Activated naive CD4-positive, alpha-beta T cell treated with anti-CD3 and anti-CD28 coated beads for 36 hours (primary cell): ENCODE data around the gene CRK. TPM values are rescaled to one million over a fixed set of nuclear protein-coding genes. Genes with fewer than 3 reads are reported as not detected.
"Not testable (repeated sequence)": the region's sequence is repeated elsewhere in the genome, so short reads cannot be mapped to it uniquely, and the experiment has no call there.

Experiments used
- CTCF ChIA-PET: fragments of 350-600 bp; sonication (Branson Sonifier 250); formaldehyde crosslinking; loops from one replicate; lab custom pipeline; 2021; ENCODE audit warnings: antibody characterized with exemption; lab: Charles Lee
- DNase-seq: peaks from one replicate; pipeline ENCODE4 v3.0.0-alpha.2; 2020
- H3K27ac Mint-ChIP-seq: one replicate; pipeline ENCODE4 v1.8.0; 2021; ENCODE audit warnings: mild to moderate bottlenecking, mixed read lengths
- H3K27me3 Mint-ChIP-seq: one replicate; pipeline ENCODE4 v1.8.0; 2021; ENCODE audit warnings: low read depth, mixed read lengths
- H3K36me3 Mint-ChIP-seq: one replicate; pipeline ENCODE4 v1.8.0; 2021; ENCODE audit warnings: low read depth, mixed read lengths
- H3K4me1 Mint-ChIP-seq: one replicate; pipeline ENCODE4 v1.8.0; 2021; ENCODE audit warnings: low read depth, mixed read lengths
- H3K4me3 Mint-ChIP-seq: one replicate; pipeline ENCODE4 v1.8.0; 2021; ENCODE audit warnings: mild to moderate bottlenecking, moderate library complexity, mixed read lengths
- H3K9me3 Mint-ChIP-seq: one replicate; pipeline ENCODE4 v1.8.0; 2021; ENCODE audit warnings: mixed read lengths
- intact Hi-C: fragments of 100-400 bp; cut with micrococcal nuclease; formaldehyde crosslinking; loops from one replicate; pipeline ENCODE4 v1.15.1; 2023
- total RNA-seq, 2 experiments: library from RNA; stranded (reverse); gene quantifications; one replicate each; pipeline ENCODE4 v1.2.3, GENCODE V29; 2021

Gene CRK
- total RNA-seq, 2 experiments from 2014 or later, result 10.6 to 14.1 TPM

DNA sequence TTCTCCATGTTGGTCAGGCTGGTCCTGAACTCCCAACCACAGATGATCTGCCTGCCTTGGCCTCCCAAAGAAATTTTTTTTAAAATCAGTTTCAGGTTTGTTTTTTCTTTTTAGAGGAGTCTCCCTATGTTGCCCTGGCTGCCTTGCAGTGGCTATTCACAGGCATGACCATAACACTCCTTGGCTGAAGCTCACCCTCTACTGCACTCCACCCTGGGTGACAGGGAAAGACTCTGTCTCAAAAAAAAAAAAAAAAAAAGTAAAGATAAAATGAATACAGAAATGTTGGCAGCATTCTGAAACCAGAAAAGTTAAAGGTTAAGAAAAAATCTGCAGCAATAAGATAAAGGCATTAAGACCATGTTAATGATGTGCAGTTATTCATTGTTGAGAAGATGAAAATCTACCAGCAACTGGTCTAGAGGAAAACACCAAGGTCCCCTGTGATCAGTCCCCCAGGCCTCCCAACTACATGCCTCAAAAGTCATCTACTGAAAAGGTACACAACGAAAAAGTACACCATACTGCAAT, 71.1 kb downstream of the CRK start:
- no peaks in the 10 kb centered on the region for H3K27me3 Mint-ChIP-seq
- H3K4me1 Mint-ChIP-seq, result peaks cover 65% of the 10 kb centered on the region
- CTCF ChIA-PET, result interaction anchor here (2.8 kb wide), 1 partner anchor 19 kb away, joined by 7 read pairs; no protein-coding TSS in a partner anchor
- intact Hi-C loops, result no loop called here
- no peak for DNase-seq
- H3K27ac Mint-ChIP-seq, result no peak overlapping the region
- H3K36me3 Mint-ChIP-seq, result peaks cover 8% of the 10 kb centered on the region
- H3K4me3 Mint-ChIP-seq, result no peak overlapping the region
- no peaks in the 10 kb centered on the region for H3K9me3 Mint-ChIP-seq

DNA sequence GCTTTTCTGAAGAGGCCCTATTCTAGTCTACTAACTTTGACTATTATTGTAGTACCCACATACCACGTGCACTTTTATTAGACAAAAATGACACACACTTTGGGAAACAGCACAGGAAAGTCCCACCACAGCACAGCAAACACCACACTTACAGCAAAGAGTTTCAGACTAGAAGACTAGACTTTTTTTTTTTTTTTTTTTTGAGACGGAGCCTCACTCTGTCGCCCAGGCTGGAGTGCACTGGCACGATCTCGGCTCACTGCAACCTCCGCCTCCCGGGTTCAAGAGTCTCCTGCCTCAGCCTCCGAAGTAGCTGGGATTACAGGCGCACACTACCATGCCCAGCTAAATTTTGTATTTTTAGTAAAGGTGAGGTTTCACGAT, 76.1 kb downstream of the CRK start:
- Mint-ChIP-seq H3K4me1 (peaks cover 81% of the 10 kb centered on the region), H3K9me3 (no peaks in the 10 kb centered on the region), H3K27ac (peak overlapping the region; percentile 80), H3K27me3 (no peaks in the 10 kb centered on the region), H3K4me3 (peak overlapping the region; percentile 1), H3K36me3 (peaks cover 13% of the 10 kb centered on the region)
- CTCF ChIA-PET, result interaction anchor here (0.8 to 3.6 kb wide), 5 partner anchors 14 to 149 kb away, joined by 3 to 25 read pairs (median 4); no protein-coding TSS in a partner anchor
- intact Hi-C loops, result loop anchor here (1.0 to 2.0 kb wide), 2 partner anchors 15 to 19 kb away; no protein-coding TSS in a partner anchor
- peak; percentile 72 for DNase-seq

DNA sequence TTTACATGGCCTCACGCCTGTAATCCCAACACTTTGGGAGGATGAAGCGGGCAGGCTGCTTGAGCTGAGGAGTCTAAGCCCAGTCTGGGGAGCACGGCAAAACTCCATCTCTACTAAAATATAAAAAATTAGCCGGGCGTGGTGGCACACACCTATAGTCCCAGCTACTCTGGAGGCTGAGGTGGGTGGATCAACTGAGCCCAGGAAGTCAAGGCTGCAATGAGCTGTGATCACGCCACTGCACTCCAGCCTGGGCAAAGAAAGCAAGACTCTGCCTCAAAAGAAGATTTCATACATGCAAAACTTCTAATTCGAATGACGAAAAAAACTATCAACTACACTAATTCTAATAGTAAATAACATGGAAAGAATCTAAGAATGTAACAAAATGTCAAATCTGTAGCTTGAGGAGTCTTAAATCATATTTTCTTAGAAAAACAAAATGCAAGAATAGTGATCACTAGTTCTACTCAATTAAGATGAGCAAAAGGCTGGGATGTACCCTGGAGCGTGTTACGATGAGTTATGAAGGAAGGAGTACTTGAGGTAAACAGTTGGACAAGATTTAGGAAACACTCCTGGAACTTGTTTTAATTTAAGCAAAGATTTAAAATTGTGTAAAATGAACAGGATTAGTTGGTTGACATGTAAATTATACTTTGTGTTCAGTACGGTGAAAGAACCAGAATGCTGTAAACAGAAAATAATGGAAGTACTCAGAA, 76.7 kb downstream of the CRK start:
- Mint-ChIP-seq H3K4me3 (no peak overlapping the region), H3K4me1 (peaks cover 85% of the 10 kb centered on the region), H3K36me3 (peaks cover 13% of the 10 kb centered on the region), H3K27ac (peak overlapping the region; percentile 80), H3K9me3 (no peaks in the 10 kb centered on the region), H3K27me3 (no peaks in the 10 kb centered on the region)
- CTCF ChIA-PET, result interaction anchor here (0.6 to 3.6 kb wide), 5 partner anchors 12 to 499 kb away, joined by 3 to 25 read pairs (median 4); no protein-coding TSS in a partner anchor
- intact Hi-C loops, result loop anchor here (2.0 kb wide), 1 partner anchor 15 kb away; no protein-coding TSS in a partner anchor
- DNase-seq, result no peak

DNA sequence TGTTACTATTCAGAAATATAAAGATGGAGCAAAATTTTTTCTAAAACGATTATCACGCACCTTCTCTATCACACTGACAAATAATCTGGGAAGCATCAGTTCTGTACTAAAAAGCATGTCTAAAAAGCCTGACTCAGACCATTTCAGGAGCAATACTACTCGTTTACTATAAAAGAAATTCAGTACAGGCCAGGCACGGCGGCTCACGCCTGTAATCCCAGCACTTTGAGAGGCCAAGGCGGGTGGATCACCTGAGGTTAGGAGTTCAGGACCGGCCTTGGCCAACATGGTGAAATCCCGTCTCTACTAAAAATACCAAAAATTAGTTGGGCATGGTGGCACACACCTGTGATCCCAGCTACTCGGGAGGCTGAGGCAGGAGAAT, 77.6 kb downstream of the CRK start:
- H3K36me3 Mint-ChIP-seq, result peaks cover 13% of the 10 kb centered on the region
- not testable (repeated sequence) for DNase-seq, H3K27me3 Mint-ChIP-seq, H3K4me3 Mint-ChIP-seq, H3K9me3 Mint-ChIP-seq
- CTCF ChIA-PET, result interaction anchor here (1.8 to 3.6 kb wide), 2 partner anchors 13 kb away, joined by 6 to 25 read pairs; no protein-coding TSS in a partner anchor
- intact Hi-C loops, result loop anchor here (2.0 kb wide), 1 partner anchor 14 kb away; no protein-coding TSS in a partner anchor
- peak overlapping the region; percentile 79 for H3K27ac Mint-ChIP-seq
- H3K4me1 Mint-ChIP-seq, result peaks cover 92% of the 10 kb centered on the region

DNA sequence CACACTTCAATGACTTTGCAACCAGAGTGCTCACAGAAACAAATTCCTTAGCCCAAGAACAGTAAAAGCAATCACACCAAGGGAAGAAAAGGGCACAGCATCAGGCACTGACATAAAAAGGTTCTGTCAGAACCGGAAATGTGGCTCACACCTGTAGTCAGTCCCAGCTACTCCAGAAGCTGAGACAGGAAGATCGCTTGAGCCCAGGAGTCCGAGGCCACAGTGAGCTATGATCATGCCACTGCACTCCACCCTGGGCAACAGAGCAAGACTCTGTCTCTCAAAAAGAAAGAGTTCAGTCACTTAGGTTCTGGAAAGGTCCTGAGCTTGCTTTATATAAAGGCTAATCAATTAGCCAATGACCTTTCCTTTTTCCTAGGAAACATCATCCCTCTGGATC, 78.7 kb downstream of the CRK start:
- no peaks in the 10 kb centered on the region for H3K9me3 Mint-ChIP-seq
- H3K4me3 Mint-ChIP-seq, result no peak overlapping the region
- H3K27me3 Mint-ChIP-seq, result no peaks in the 10 kb centered on the region
- intact Hi-C loops, result no loop called here
- peak overlapping the region; percentile 79 for H3K27ac Mint-ChIP-seq
- H3K36me3 Mint-ChIP-seq, result peaks cover 15% of the 10 kb centered on the region
- peaks cover 92% of the 10 kb centered on the region for H3K4me1 Mint-ChIP-seq
- DNase-seq, result no peak
- CTCF ChIA-PET, result interaction anchor here (0.8 to 2.9 kb wide), 3 partner anchors 12 to 138 kb away, joined by 3 to 22 read pairs (median 4); no protein-coding TSS in a partner anchor

DNA sequence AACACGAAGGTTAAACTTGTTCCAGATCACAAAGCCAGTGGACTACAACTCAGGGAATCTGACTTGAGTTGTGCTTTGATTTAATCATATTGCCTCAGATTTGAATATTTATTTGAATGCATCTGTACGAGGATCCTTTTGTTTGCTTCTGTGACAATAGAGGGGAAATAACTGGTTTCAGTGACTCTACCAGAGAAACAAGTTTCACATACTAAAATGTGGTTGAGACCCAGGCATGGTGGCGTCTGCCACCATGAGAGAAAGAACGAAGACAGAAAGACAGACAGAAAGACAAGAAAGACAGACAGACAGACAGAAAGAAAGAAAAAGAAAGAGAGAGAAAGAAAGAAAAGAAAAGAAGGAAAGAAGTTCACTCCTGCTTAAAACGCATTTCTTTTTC, 80.0 kb downstream of the CRK start:
- intact Hi-C loops, result no loop called here
- peak; percentile 21 for DNase-seq
- Mint-ChIP-seq H3K4me3 (no peak overlapping the region), H3K9me3 (no peaks in the 10 kb centered on the region), H3K36me3 (peaks cover 15% of the 10 kb centered on the region), H3K27ac (peak overlapping the region; percentile 79), H3K27me3 (no peaks in the 10 kb centered on the region), H3K4me1 (peaks cover 88% of the 10 kb centered on the region)
- CTCF ChIA-PET, result interaction anchor here (1.0 to 2.9 kb wide), 2 partner anchors 10 to 13 kb away, joined by 4 to 22 read pairs; no protein-coding TSS in a partner anchor

DNA sequence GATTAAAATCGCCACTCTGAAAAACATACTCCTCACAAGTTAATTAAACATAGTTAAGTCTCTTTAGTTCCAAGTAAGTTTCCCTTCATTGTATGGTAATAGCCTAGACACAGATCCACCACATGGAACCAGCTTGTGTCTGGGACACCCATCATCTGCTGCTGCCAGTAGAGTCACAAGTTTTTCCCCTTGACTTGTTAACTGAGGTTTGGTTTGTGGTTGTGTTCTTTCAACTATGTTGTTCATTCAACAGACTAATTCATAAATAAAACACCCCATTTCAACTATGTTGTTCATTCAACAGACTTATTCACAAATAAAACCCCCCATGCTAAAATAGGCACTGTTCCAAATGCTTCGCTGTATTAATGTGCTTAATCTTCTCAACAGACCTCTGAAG, 80.4 kb downstream of the CRK start:
- no peaks in the 10 kb centered on the region for H3K27me3 Mint-ChIP-seq
- intact Hi-C loops, result loop anchor here (2.0 kb wide), 1 partner anchor 23 kb away; no protein-coding TSS in a partner anchor
- H3K4me3 Mint-ChIP-seq, result no peak overlapping the region
- H3K36me3 Mint-ChIP-seq, result peaks cover 18% of the 10 kb centered on the region
- peak; percentile 20 for DNase-seq
- H3K9me3 Mint-ChIP-seq, result no peaks in the 10 kb centered on the region
- H3K4me1 Mint-ChIP-seq, result peaks cover 87% of the 10 kb centered on the region
- CTCF ChIA-PET, result interaction anchor here (2.9 kb wide), 1 partner anchor 10 kb away, joined by 22 read pairs; no protein-coding TSS in a partner anchor
- peak overlapping the region; percentile 79 for H3K27ac Mint-ChIP-seq

DNA sequence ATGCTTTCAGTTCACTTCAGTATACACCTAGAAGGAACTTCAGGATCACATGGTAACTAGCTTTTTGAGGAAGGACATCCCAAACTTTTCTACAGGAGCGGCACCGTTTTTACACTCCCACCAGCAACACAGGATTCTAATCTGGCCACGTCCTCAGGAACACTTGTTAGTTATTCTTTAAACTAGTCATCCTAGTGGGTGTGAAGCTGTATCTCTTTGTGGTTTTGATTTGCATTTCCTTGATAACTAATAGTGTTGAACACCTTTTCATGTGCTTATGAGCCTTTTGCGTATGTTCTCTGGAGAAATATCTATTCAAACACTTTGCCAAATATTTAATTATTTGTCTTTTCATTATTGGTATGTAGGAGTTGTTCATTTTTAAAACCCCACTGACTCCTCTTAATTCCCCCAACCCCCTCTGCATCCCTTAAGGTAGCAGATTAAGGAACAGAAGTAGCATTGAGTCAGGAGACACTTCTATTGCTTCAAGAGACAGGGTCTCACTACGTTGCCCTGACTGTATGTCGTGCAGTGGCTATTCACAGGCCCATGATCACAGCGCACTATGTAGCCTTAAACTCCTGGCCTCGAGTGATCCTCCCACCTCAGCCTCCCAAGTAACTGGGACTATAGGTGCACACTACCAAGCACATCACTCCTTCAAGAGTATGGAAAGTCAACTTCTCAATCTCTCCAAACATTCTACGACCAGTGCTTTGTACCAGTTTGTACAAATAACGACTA, 81.4 kb downstream of the CRK start:
- Mint-ChIP-seq H3K27me3 (no peaks in the 10 kb centered on the region), H3K27ac (peak overlapping the region; percentile 79), H3K9me3 (no peaks in the 10 kb centered on the region), H3K36me3 (peaks cover 18% of the 10 kb centered on the region), H3K4me1 (peaks cover 80% of the 10 kb centered on the region), H3K4me3 (peak overlapping the region; percentile 3)
- no peak for DNase-seq
- intact Hi-C loops, result loop anchor here (2.0 kb wide), 1 partner anchor 24 kb away; no protein-coding TSS in a partner anchor
- CTCF ChIA-PET, result interaction anchor here (0.6 to 2.0 kb wide), 3 partner anchors 9 to 155 kb away, joined by 3 to 15 read pairs (median 3); no protein-coding TSS in a partner anchor

DNA sequence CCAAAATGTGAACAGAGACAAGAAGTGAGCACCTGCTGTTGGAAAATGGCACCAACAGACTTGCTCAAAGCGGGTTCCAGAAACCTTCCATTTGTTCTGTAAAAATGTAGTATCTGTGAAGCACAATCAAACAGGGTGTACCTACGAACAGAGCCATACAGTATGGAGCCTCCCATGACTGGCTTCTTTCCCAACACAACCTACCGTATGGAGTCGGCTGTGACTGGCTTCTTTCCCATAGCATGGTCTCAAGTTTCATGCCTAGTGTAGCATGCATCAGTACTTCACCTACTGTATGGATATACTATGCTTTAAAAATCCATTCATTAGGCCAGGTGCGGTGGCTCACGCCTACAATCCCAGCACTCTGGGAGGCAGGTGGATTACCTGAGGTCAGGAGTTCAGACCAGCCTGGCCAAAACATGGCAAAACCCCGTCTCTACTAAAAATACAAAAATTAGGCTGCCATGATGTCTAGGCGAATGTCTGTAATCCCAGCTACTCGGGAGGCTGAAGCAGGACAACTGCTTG, 82.3 kb downstream of the CRK start:
- H3K27ac Mint-ChIP-seq, result peak overlapping the region; percentile 79
- H3K9me3 Mint-ChIP-seq, result no peaks in the 10 kb centered on the region
- H3K4me3 Mint-ChIP-seq, result no peak overlapping the region
- H3K27me3 Mint-ChIP-seq, result no peaks in the 10 kb centered on the region
- peaks cover 14% of the 10 kb centered on the region for H3K36me3 Mint-ChIP-seq
- CTCF ChIA-PET, result interaction anchor here (0.7 to 2.0 kb wide), 2 partner anchors 8 to 156 kb away, joined by 3 to 15 read pairs; no protein-coding TSS in a partner anchor
- intact Hi-C loops, result loop anchor here (2.0 kb wide), 1 partner anchor 25 kb away; no protein-coding TSS in a partner anchor
- DNase-seq, result no peak
- peaks cover 77% of the 10 kb centered on the region for H3K4me1 Mint-ChIP-seq

DNA sequence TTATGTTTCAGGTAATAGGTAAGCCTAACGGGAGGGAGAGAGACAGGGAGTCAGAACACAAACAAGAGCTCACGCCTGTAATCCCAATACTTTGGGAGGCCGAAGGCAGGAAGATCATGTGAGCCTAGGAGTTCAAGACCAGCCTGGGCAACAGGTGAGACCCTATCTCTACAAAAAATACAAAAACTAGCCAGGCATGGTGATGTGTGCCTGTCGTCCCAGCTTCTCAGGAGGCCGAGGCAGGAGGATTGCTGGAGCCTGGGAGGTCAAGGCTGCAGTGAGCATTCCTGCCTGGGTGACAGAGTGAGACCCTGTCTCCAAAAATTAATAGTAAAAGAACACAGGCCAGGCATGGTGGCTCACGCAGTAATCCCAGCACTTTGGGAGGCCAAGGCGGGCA, 83.4 kb downstream of the CRK start:
- Mint-ChIP-seq H3K27me3 (no peaks in the 10 kb centered on the region), H3K4me1 (peaks cover 69% of the 10 kb centered on the region), H3K27ac (peak overlapping the region; percentile 56), H3K9me3 (no peaks in the 10 kb centered on the region), H3K4me3 (no peak overlapping the region), H3K36me3 (peaks cover 8% of the 10 kb centered on the region)
- no peak for DNase-seq
- intact Hi-C loops, result no loop called here
- CTCF ChIA-PET, result interaction anchor here (0.7 to 2.3 kb wide), 3 partner anchors 11 to 64 kb away, joined by 3 to 16 read pairs (median 4); no protein-coding TSS in a partner anchor

DNA sequence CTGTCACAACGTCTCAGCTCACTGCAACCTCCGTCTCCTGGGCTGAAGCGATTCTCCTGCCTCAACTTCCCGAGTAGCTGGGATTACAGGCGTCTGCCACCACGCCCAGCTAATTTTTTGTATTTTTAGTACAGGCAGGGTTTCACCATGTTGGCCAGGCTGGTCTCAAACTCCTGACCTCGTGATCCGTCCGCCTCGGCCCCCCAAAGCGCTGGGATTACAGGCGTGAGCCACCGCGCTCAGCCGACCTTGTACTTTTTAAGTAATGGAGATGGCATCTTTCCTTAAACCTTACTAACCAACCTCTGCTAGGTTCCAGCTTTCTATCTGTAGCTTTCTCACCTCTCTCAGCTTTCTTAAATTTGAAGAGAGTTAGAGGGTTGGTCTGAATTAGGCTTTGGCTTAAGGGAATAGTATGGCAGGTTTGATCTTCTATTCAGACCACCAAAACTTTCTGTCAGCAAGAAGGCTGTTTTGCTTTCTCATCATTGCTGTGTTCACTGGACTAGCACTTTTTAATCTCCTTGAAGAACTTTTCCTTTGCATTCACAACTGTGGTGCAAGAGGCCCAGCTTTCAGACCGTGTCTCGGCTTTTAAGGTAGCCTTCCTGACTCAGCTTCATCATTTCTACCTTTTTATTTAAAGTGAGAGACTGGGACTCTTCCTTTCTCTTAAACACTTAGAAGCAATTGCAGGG, 84.0 kb downstream of the CRK start:
- no peak for DNase-seq
- intact Hi-C loops, result no loop called here
- Mint-ChIP-seq H3K27ac (peak overlapping the region; percentile 56), H3K36me3 (peaks cover 8% of the 10 kb centered on the region), H3K27me3 (no peaks in the 10 kb centered on the region), H3K4me3 (no peak overlapping the region), H3K9me3 (no peaks in the 10 kb centered on the region), H3K4me1 (peaks cover 69% of the 10 kb centered on the region)
- CTCF ChIA-PET, result interaction anchor here (0.7 to 2.3 kb wide), 3 partner anchors 10 to 65 kb away, joined by 3 to 16 read pairs (median 4); no protein-coding TSS in a partner anchor
